H1 (cell line): ENCODE data around the gene COBLL1. TPM values are rescaled to one million over a fixed set of nuclear protein-coding genes. Genes with fewer than 3 reads are reported as not detected.

Source experiments
- E2F6 ChIP-seq: IDR thresholded peaks from 2 replicates; pipeline ENCODE4 v1.6.1; 2012; ENCODE audit warnings: inconsistent platforms
- FOSL1 ChIP-seq: IDR thresholded peaks from 2 replicates; pipeline ENCODE4 v1.6.1; 2011; ENCODE audit warnings: mild to moderate bottlenecking, low read depth, low read length, moderate library complexity; ENCODE audit not compliant: insufficient read depth
- GTF2F1 ChIP-seq: IDR thresholded peaks from 2 replicates; pipeline ENCODE4 v1.6.1; 2012; ENCODE audit warnings: low read depth, low read length, improper control_type of control experiment, borderline replicate concordance
- NANOG ChIP-seq: IDR thresholded peaks from 2 replicates; pipeline ENCODE4 v1.6.1; 2011; ENCODE audit warnings: low read length, low read depth, mild to moderate bottlenecking, inconsistent platforms; ENCODE audit not compliant: insufficient read depth, poor library complexity, severe bottlenecking
- RNF2 ChIP-seq: fragments of 200-900, 300-1000 bp; sonication (generic); IDR thresholded peaks from 2 replicates; pipeline ENCODE4 v1.7.1; 2016; ENCODE audit warnings: borderline replicate concordance, low read depth, mild to moderate bottlenecking, antibody characterized with exemption, low read length; ENCODE audit not compliant: poor library complexity, severe bottlenecking; ENCODE audit errors: missing control alignments
- SIN3A ChIP-seq, 2 experiments: IDR thresholded peaks in 1 of 2; conservative IDR thresholded peaks in 1 of 2; 2 replicates each; pipeline ENCODE4 v1.6.1; 2011 to 2012; ENCODE audit warnings: low read length in 2 of 2, improper control_type of control experiment in 1 of 2, low read depth in 1 of 2, mild to moderate bottlenecking in 1 of 2
- SRF ChIP-seq: IDR thresholded peaks from 2 replicates; pipeline ENCODE4 v1.6.1; 2011; ENCODE audit warnings: mild to moderate bottlenecking, low read depth, low read length, moderate library complexity
- polyA plus RNA-seq, 7 experiments: library from polyadenylated mRNA; depleted of rRNA in 3 of 7; stranded (reverse) in 5 of 7; unstranded in 2 of 7; fragments of >200 nt in 5 of 7; fragments of 200-250 nt in 2 of 7; gene quantifications; 1 replicate in 5 of 7; 2 replicates in 1 of 7; 4 replicates in 1 of 7; pipeline versions ENCODE4 v1.2.1 to v1.2.3, GENCODE V29; 2011 to 2013; ENCODE audit warnings: missing spikeins in 2 of 7, mixed read lengths in 2 of 7
- total RNA-seq: library from RNA; stranded (reverse); fragmentation: NEBNext Ultra II Directional; extraction: Animal tissue kit (Norgen Biotek cat#: 25700); gene quantifications from 2 replicates; pipeline ENCODE4 v1.2.1, GENCODE V29; 2021
- TF ChIP-seq, protein P1 (sequence below): fragments of 300-600 bp; sonication (generic); IDR thresholded peaks from 2 replicates; pipeline ENCODE4 v1.7.1; 2012; ENCODE audit warnings: low read length, moderate library complexity, mild to moderate bottlenecking, inconsistent platforms; ENCODE audit not compliant: insufficient replicate concordance

Gene COBLL1
- total and polyA plus RNA-seq, 2 of the 8 experiments (the other 6 are each of a cell fraction or from before 2014, with no cell fraction given) = 2.2 to 6.2 TPM

- TF ChIP-seq, protein P1, sequence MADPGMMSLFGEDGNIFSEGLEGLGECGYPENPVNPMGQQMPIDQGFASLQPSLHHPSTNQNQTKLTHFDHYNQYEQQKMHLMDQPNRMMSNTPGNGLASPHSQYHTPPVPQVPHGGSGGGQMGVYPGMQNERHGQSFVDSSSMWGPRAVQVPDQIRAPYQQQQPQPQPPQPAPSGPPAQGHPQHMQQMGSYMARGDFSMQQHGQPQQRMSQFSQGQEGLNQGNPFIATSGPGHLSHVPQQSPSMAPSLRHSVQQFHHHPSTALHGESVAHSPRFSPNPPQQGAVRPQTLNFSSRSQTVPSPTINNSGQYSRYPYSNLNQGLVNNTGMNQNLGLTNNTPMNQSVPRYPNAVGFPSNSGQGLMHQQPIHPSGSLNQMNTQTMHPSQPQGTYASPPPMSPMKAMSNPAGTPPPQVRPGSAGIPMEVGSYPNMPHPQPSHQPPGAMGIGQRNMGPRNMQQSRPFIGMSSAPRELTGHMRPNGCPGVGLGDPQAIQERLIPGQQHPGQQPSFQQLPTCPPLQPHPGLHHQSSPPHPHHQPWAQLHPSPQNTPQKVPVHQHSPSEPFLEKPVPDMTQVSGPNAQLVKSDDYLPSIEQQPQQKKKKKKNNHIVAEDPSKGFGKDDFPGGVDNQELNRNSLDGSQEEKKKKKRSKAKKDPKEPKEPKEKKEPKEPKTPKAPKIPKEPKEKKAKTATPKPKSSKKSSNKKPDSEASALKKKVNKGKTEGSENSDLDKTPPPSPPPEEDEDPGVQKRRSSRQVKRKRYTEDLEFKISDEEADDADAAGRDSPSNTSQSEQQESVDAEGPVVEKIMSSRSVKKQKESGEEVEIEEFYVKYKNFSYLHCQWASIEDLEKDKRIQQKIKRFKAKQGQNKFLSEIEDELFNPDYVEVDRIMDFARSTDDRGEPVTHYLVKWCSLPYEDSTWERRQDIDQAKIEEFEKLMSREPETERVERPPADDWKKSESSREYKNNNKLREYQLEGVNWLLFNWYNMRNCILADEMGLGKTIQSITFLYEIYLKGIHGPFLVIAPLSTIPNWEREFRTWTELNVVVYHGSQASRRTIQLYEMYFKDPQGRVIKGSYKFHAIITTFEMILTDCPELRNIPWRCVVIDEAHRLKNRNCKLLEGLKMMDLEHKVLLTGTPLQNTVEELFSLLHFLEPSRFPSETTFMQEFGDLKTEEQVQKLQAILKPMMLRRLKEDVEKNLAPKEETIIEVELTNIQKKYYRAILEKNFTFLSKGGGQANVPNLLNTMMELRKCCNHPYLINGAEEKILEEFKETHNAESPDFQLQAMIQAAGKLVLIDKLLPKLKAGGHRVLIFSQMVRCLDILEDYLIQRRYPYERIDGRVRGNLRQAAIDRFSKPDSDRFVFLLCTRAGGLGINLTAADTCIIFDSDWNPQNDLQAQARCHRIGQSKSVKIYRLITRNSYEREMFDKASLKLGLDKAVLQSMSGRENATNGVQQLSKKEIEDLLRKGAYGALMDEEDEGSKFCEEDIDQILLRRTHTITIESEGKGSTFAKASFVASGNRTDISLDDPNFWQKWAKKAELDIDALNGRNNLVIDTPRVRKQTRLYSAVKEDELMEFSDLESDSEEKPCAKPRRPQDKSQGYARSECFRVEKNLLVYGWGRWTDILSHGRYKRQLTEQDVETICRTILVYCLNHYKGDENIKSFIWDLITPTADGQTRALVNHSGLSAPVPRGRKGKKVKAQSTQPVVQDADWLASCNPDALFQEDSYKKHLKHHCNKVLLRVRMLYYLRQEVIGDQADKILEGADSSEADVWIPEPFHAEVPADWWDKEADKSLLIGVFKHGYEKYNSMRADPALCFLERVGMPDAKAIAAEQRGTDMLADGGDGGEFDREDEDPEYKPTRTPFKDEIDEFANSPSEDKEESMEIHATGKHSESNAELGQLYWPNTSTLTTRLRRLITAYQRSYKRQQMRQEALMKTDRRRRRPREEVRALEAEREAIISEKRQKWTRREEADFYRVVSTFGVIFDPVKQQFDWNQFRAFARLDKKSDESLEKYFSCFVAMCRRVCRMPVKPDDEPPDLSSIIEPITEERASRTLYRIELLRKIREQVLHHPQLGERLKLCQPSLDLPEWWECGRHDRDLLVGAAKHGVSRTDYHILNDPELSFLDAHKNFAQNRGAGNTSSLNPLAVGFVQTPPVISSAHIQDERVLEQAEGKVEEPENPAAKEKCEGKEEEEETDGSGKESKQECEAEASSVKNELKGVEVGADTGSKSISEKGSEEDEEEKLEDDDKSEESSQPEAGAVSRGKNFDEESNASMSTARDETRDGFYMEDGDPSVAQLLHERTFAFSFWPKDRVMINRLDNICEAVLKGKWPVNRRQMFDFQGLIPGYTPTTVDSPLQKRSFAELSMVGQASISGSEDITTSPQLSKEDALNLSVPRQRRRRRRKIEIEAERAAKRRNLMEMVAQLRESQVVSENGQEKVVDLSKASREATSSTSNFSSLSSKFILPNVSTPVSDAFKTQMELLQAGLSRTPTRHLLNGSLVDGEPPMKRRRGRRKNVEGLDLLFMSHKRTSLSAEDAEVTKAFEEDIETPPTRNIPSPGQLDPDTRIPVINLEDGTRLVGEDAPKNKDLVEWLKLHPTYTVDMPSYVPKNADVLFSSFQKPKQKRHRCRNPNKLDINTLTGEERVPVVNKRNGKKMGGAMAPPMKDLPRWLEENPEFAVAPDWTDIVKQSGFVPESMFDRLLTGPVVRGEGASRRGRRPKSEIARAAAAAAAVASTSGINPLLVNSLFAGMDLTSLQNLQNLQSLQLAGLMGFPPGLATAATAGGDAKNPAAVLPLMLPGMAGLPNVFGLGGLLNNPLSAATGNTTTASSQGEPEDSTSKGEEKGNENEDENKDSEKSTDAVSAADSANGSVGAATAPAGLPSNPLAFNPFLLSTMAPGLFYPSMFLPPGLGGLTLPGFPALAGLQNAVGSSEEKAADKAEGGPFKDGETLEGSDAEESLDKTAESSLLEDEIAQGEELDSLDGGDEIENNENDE = no peak
- TF ChIP-seq SRF (no peak), GTF2F1 (no peak), FOSL1 (no peak), RNF2 (no peak), NANOG (no peak), E2F6 (no peak), SIN3A (conservative IDR thresholded peaks at IDR 0.05 in 1 of 2, IDR thresholded peaks at IDR 0.05 in 1 of 2; ENCODE audit: low read depth in 1 of 2, low read length in 2 of 2) (no peak)
Measured at GRCh38 chr2:164763431-164763830, 78.2 kb downstream of the COBLL1 start (continued).
